ENCODE results near the gene FRYL. TPM values are rescaled to one million over a fixed set of nuclear protein-coding genes. Genes with fewer than 3 reads are reported as not detected.

FRYL gene
- polyA plus RNA-seq, 3 donors = 10.8 to 15.8 (median 14.4) TPM

GRCh38 chr4:48669086-48669485 lies 111.0 kb downstream of the FRYL start:
- peaks cover 27% of the 10 kb centered on the region for H4K20me1 ChIP-seq (ENCODE audit: insufficient read depth, low read length)
- Mint-ChIP-seq H3K36me3 (peaks cover 7 to 14% of the 10 kb centered on the region in 2 donors), H3K27me3 (ENCODE audit: low read depth in 3 of 3) (no peaks in the 10 kb centered on the region), H3K4me3 (no peak overlapping the region), H3K27ac (no peak overlapping the region), H3K4me1 (peaks cover 6% of the 10 kb centered on the region), H3K9me3 (peaks cover 0 to 3% (median 1%) of the 10 kb centered on the region in 7 donors)
- no peak overlapping the region for H3K9ac ChIP-seq (ENCODE audit: insufficient read depth, low read length, poor library complexity, severe bottlenecking)
- no peaks in the 10 kb centered on the region for H3K36me3 ChIP-seq (replicated peaks in 1 of 2; ENCODE audit: control insufficient read depth in 1 of 2, insufficient read depth in 2 of 2, low read length in 2 of 2)
- intact Hi-C loops (cut with micrococcal nuclease) = no loop called here
- H2AFZ ChIP-seq (ENCODE audit: insufficient read depth, low read depth, low read length, poor library complexity, severe bottlenecking) = no peak overlapping the region
- no peak for DNase-seq
- H3K4me3 ChIP-seq (replicated peaks in 1 of 3; ENCODE audit: low read depth in 2 of 3, low read length in 3 of 3) = no peak overlapping the region
- no peaks in the 10 kb centered on the region for H3K9me3 ChIP-seq (replicated peaks in 1 of 2; ENCODE audit: control insufficient read depth in 1 of 2, insufficient read depth in 1 of 2, low read length in 2 of 2)
- no peaks in the 10 kb centered on the region for H3K4me1 ChIP-seq (ENCODE audit: control insufficient read depth in 1 of 2, insufficient read depth in 2 of 2, low read length in 2 of 2)
- peaks cover 43% of the 10 kb centered on the region for H3K79me2 ChIP-seq (ENCODE audit: insufficient read depth, low read length)
- no peak for TF ChIP-seq CTCF (IDR thresholded peaks at IDR 0.05)
- H3K27me3 ChIP-seq (ENCODE audit: control insufficient read depth in 2 of 2, insufficient read depth in 2 of 2, low read length in 2 of 2) = no peaks in the 10 kb centered on the region
- no peak overlapping the region for H3K27ac ChIP-seq (ENCODE audit: low read depth in 1 of 2, low read length in 2 of 2)
- H3K4me2 ChIP-seq (replicated peaks; ENCODE audit: extremely low read depth, low read length, poor library complexity, severe bottlenecking) = no peak overlapping the region
- no CpG with 5 or more reads among the region's 3 CpGs for WGBS (ENCODE audit: insufficient coverage)

GRCh38 chr4:48668254-48669017 lies 111.6 kb downstream of the FRYL start:
- Histone ChIP-seq H3K4me1 (ENCODE audit: control insufficient read depth in 1 of 2, insufficient read depth in 2 of 2, low read length in 2 of 2) (no peaks in the 10 kb centered on the region), H3K79me2 (ENCODE audit: insufficient read depth, low read length) (peaks cover 48% of the 10 kb centered on the region), H3K4me2 (replicated peaks; ENCODE audit: extremely low read depth, low read length, poor library complexity, severe bottlenecking) (no peak overlapping the region), H3K27ac (ENCODE audit: low read depth in 1 of 2, low read length in 2 of 2) (no peak overlapping the region), H3K9me3 (replicated peaks in 1 of 2; ENCODE audit: control insufficient read depth in 1 of 2, insufficient read depth in 1 of 2, low read length in 2 of 2) (no peaks in the 10 kb centered on the region), H3K9ac (ENCODE audit: insufficient read depth, low read length, poor library complexity, severe bottlenecking) (no peak overlapping the region), H3K4me3 (replicated peaks in 1 of 3; ENCODE audit: low read depth in 2 of 3, low read length in 3 of 3) (no peak overlapping the region), H3K36me3 (replicated peaks in 1 of 2; ENCODE audit: control insufficient read depth in 1 of 2, insufficient read depth in 2 of 2, low read length in 2 of 2) (no peaks in the 10 kb centered on the region), H3K27me3 (ENCODE audit: control insufficient read depth in 2 of 2, insufficient read depth in 2 of 2, low read length in 2 of 2) (no peaks in the 10 kb centered on the region), H4K20me1 (ENCODE audit: insufficient read depth, low read length) (peaks cover 23% of the 10 kb centered on the region), H2AFZ (ENCODE audit: insufficient read depth, low read depth, low read length, poor library complexity, severe bottlenecking) (no peak overlapping the region)
- peaks cover 6% of the 10 kb centered on the region for H3K4me1 Mint-ChIP-seq
- intact Hi-C loops (cut with micrococcal nuclease) = no loop called here
- no peaks in the 10 kb centered on the region for H3K27me3 Mint-ChIP-seq (ENCODE audit: low read depth in 3 of 3)
- no peak overlapping the region for H3K4me3 Mint-ChIP-seq
- no peak for DNase-seq
- H3K27ac Mint-ChIP-seq = peak overlapping the region in 1 of 7 donors; percentile 42
- WGBS (ENCODE audit: insufficient coverage) = no CpG with 5 or more reads among the region's 4 CpGs
- TF ChIP-seq CTCF (IDR thresholded peaks at IDR 0.05) = no peak
- H3K9me3 Mint-ChIP-seq = peaks cover 0 to 8% (median 5%) of the 10 kb centered on the region in 7 donors
- peaks cover 9 to 18% of the 10 kb centered on the region in 2 donors for H3K36me3 Mint-ChIP-seq

Measured in CD14-positive monocyte (primary cell).